GM12878 (cell line): ENCODE results near the gene OR2T35. TPM values are rescaled to one million over a fixed set of nuclear protein-coding genes. Genes with fewer than 3 reads are reported as not detected.

Experiments
- ATAC-seq: fragments of 200-7000 bp; cut with Tn5 transposase; 3 replicates; pipeline ENCODE4 v1.9.1; 2020; ENCODE audit warnings: mild to moderate bottlenecking, moderate library complexity
- BruUV-seq: library from RNA; stranded (reverse); fragments of 400-500 nt; replicated peaks from 2 replicates; lab custom pipeline; 2021; lab: Mats Ljungman, UMichigan
- CTCF ChIA-PET: fragments of 300-600 bp; sonication (Branson Sonifier 250); formaldehyde crosslinking; extraction: SDS; loops from one replicate; lab custom pipeline; 2021; ENCODE audit warnings: inconsistent platforms; lab: Yijun Ruan, JAX
- POLR2A ChIA-PET: fragments of 350-600 bp; formaldehyde crosslinking; extraction: SDS; loops from one replicate; lab custom pipeline; 2021; ENCODE audit warnings: inconsistent platforms; lab: Charles Lee
- RAD21 ChIA-PET: fragments of 300-600 bp; sonication (Branson Sonifier 250); formaldehyde crosslinking; loops from one replicate; lab custom pipeline; 2023; ENCODE audit warnings: antibody characterized with exemption; ENCODE audit not compliant: unreplicated experiment; lab: Charles Lee
- SMC1A ChIA-PET: fragments of 300-600 bp; sonication (Branson Sonifier 250); formaldehyde crosslinking; loops from one replicate; lab custom pipeline; 2023; ENCODE audit not compliant: unreplicated experiment, uncharacterized antibody; lab: Charles Lee
- DNase-seq: peaks from one replicate; pipeline ENCODE4 v3.0.0-alpha.2; 2011; ENCODE audit warnings: low read depth, low spot score
- FAIRE-seq: peaks from 3 replicates; lab custom pipeline; 2011; peaks lifted over from hg19 to GRCh38; lab: Jason Lieb, UNC
- H2AFZ ChIP-seq: 2 replicates; pipeline ENCODE4 v1.6.0; 2011; ENCODE audit warnings: low read depth, low read length, control low read depth; ENCODE audit not compliant: control insufficient read depth
- H3K27ac ChIP-seq: 2 replicates; pipeline ENCODE4 v1.5.1; 2011; ENCODE audit warnings: control low read depth; ENCODE audit not compliant: control insufficient read depth, insufficient read depth
- H3K27me3 ChIP-seq, 2 experiments: replicated peaks in 1 of 2; 2 replicates each; pipeline versions ENCODE4 v1.6.0 to v1.6.1; 2011; ENCODE audit warnings: low read length in 1 of 2; ENCODE audit not compliant: control insufficient read depth in 2 of 2, insufficient read depth in 2 of 2
- H3K36me3 ChIP-seq, 2 experiments: 2 replicates each; pipeline ENCODE4 v1.5.1; 2011; ENCODE audit warnings: low read length in 1 of 2; ENCODE audit not compliant: control insufficient read depth in 2 of 2, insufficient read depth in 2 of 2
- H3K4me1 ChIP-seq: 2 replicates; pipeline ENCODE4 v1.6.1; 2011; ENCODE audit warnings: mild to moderate bottlenecking, low read length, moderate library complexity, mixed read lengths; ENCODE audit not compliant: control insufficient read depth, insufficient read depth
- H3K4me2 ChIP-seq: 2 replicates; pipeline ENCODE4 v1.6.0; 2011; ENCODE audit warnings: control low read depth; ENCODE audit not compliant: control insufficient read depth, insufficient read depth
- H3K4me3 ChIP-seq: fragments of 200-600 bp; sonication (generic); 2 replicates; pipeline ENCODE4 v1.5.1; 2016
- H3K79me2 ChIP-seq: 2 replicates; pipeline ENCODE4 v1.6.0; 2011; ENCODE audit warnings: low read length; ENCODE audit not compliant: control insufficient read depth, insufficient read depth
- H3K9ac ChIP-seq: 2 replicates; pipeline ENCODE4 v1.8.0; 2011; ENCODE audit warnings: low read length, control low read depth, mixed read lengths; ENCODE audit not compliant: control insufficient read depth, insufficient read depth
- H3K9me3 ChIP-seq: replicated peaks from 3 replicates; pipeline ENCODE4 v1.5.1; 2011; ENCODE audit warnings: mild to moderate bottlenecking, low read length; ENCODE audit not compliant: control insufficient read depth, insufficient read depth
- H4K20me1 ChIP-seq: 2 replicates; pipeline ENCODE4 v1.6.0; 2011; ENCODE audit not compliant: control insufficient read depth, insufficient read depth
- BCL3 ChIP-seq: IDR thresholded peaks from 2 replicates; pipeline ENCODE4 v1.6.1; 2011; ENCODE audit warnings: borderline replicate concordance, low read depth, mild to moderate bottlenecking, moderate library complexity, low read length; ENCODE audit not compliant: insufficient read depth, poor library complexity, severe bottlenecking
- CHD1 ChIP-seq: IDR thresholded peaks from 2 replicates; pipeline ENCODE4 v1.6.1; 2012; ENCODE audit warnings: low read depth, low read length, improper control_type of control experiment
- HDAC2 ChIP-seq: fragments of 200-600 bp; sonication (generic); IDR thresholded peaks from 2 replicates; pipeline ENCODE4 v1.6.1; 2017
- IKZF1 ChIP-seq: fragments of 450-650 bp; conservative IDR thresholded peaks from 2 replicates; pipeline ENCODE4 v1.6.1; 2017; ENCODE audit warnings: antibody characterized with exemption, mild to moderate bottlenecking
- MXI1 ChIP-seq: fragments of 150-350 bp; IDR thresholded peaks from 2 replicates; pipeline ENCODE4 v1.6.1; 2011; ENCODE audit warnings: low read depth, mild to moderate bottlenecking, inconsistent platforms, low read length, improper control_type of control experiment
- NFXL1 ChIP-seq: fragments of 450-650 bp; IDR thresholded peaks from 2 replicates; pipeline ENCODE4 v1.6.1; 2017; ENCODE audit warnings: antibody characterized with exemption, mild to moderate bottlenecking, borderline replicate concordance
- NRF1 ChIP-seq: conservative IDR thresholded peaks from 2 replicates; pipeline ENCODE4 v1.6.1; 2011; ENCODE audit warnings: mild to moderate bottlenecking, low read depth, low read length, improper control_type of control experiment
- POLR2AphosphoS2 ChIP-seq: IDR thresholded peaks from 2 replicates; pipeline ENCODE4 v1.6.1; 2011; ENCODE audit warnings: low read depth, mild to moderate bottlenecking, low read length, improper control_type of control experiment, moderate library complexity
- POU2F2 ChIP-seq: IDR thresholded peaks from 3 replicates; pipeline ENCODE4 v1.6.1; 2011; ENCODE audit warnings: low read depth, mild to moderate bottlenecking, low read length, borderline replicate concordance
- SMARCA5 ChIP-seq: fragments of 450-650 bp; IDR thresholded peaks from 2 replicates; pipeline ENCODE4 v1.6.1; 2017; ENCODE audit warnings: mild to moderate bottlenecking
- STAT1 ChIP-seq: fragments of 450-650 bp; conservative IDR thresholded peaks from 2 replicates; pipeline ENCODE4 v1.6.1; 2014; ENCODE audit warnings: antibody characterized with exemption, mild to moderate bottlenecking
- TCF12 ChIP-seq: IDR thresholded peaks from 2 replicates; pipeline ENCODE4 v1.6.1; 2011; ENCODE audit warnings: low read depth, mild to moderate bottlenecking, low read length
- ZNF274 ChIP-seq: IDR thresholded peaks from one replicate; pipeline ENCODE4 v1.8.0; 2011; ENCODE audit not compliant: insufficient read length, insufficient read depth
- WGBS: methylation state at CpG from one replicate; pipeline ENCODE4 v1.1.6; 2016; ENCODE audit warnings: low lambda C conversion rate; ENCODE audit not compliant: insufficient replicate concordance, insufficient coverage; ENCODE audit errors: missing lambda C conversion rate; 5-methylcytosine and 5-hydroxymethylcytosine counted together
- in situ Hi-C: fragments of 300-500 bp; cut with MboI; formaldehyde crosslinking; loops from 9 replicates; pipeline ENCODE4 v1.14.3; 2018; ENCODE audit warnings: mixed read lengths
- intact Hi-C: fragments of 100-400 bp; cut with micrococcal nuclease; formaldehyde crosslinking; loops from one replicate; pipeline ENCODE4 v1.14.2; 2022; ENCODE audit not compliant: unreplicated experiment
- polyA plus RNA-seq, 11 experiments: library from polyadenylated mRNA; depleted of rRNA in 4 of 11; unstranded in 6 of 11; stranded (reverse) in 5 of 11; fragments of >200 nt; fragmentation: Nextera tagmentation in 4 of 11; fragmentation: Illumina TruSeq in 1 of 11; extraction: Ambion mirVana in 4 of 11; extraction: Trizol in 1 of 11; gene quantifications; 1 replicate in 1 of 11; 2 replicates in 10 of 11; pipeline versions ENCODE4 v1.2.1 to v1.2.3, GENCODE V29; 2011 to 2016; ENCODE audit warnings: inconsistent platforms in 2 of 11, missing spikeins in 2 of 11, low read depth in 1 of 11
- total RNA-seq, 4 experiments: library from RNA; depleted of rRNA in 3 of 4; stranded (reverse); fragments of >200 nt in 3 of 4; fragmentation: Illumina TruSeq in 1 of 4; extraction: Trizol in 1 of 4; gene quantifications; 2 replicates each; pipeline versions ENCODE4 v1.2.1 to v1.2.3, GENCODE V29; 2013 to 2021
- TF ChIP-seq, protein P1 (sequence below): fragments of 450-650 bp; IDR thresholded peaks from 2 replicates; pipeline ENCODE4 v1.6.1; 2016; ENCODE audit warnings: mild to moderate bottlenecking
- TF ChIP-seq, protein P2 (sequence below): IDR thresholded peaks from 2 replicates; pipeline ENCODE4 v1.6.1; 2012; ENCODE audit warnings: improper control_type of control experiment, low read depth, low read length; ENCODE audit not compliant: insufficient replicate concordance

OR2T35 gene
- total and polyA plus RNA-seq, 10 of the 15 experiments (the other 5 are each of a cell fraction or from before 2014, with no cell fraction given), result 0.03 to 0.89 (median 0.38) TPM; not detected in 2

- CTCF ChIA-PET, result no interaction called here
- WGBS, result no CpG with 5 or more reads among the region's 3 CpGs
- H3K27ac ChIP-seq, result no peak overlapping the region
- in situ Hi-C loops, result no loop called here
- SMC1A ChIA-PET, result no interaction called here
- no peak overlapping the region for H2AFZ ChIP-seq
- no peaks in the 10 kb centered on the region for H3K79me2 ChIP-seq
- no peaks in the 10 kb centered on the region for H3K27me3 ChIP-seq
- no peak for DNase-seq
- no peak overlapping the region for H3K4me3 ChIP-seq
- no peak overlapping the region for H3K4me2 ChIP-seq
- no peaks in the 10 kb centered on the region for H3K4me1 ChIP-seq
- no peak for FAIRE-seq
- TF ChIP-seq HDAC2 (no peak), NFXL1 (no peak), MXI1 (no peak), POU2F2 (no peak), CHD1 (no peak), BCL3 (no peak), POLR2AphosphoS2 (no peak), IKZF1 (no peak), NRF1 (no peak), ZNF274 (no peak), SMARCA5 (no peak), TCF12 (no peak), STAT1 (no peak)
- TF ChIP-seq, protein P1, sequence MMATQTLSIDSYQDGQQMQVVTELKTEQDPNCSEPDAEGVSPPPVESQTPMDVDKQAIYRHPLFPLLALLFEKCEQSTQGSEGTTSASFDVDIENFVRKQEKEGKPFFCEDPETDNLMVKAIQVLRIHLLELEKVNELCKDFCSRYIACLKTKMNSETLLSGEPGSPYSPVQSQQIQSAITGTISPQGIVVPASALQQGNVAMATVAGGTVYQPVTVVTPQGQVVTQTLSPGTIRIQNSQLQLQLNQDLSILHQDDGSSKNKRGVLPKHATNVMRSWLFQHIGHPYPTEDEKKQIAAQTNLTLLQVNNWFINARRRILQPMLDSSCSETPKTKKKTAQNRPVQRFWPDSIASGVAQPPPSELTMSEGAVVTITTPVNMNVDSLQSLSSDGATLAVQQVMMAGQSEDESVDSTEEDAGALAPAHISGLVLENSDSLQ, result no peak
- TF ChIP-seq, protein P2, sequence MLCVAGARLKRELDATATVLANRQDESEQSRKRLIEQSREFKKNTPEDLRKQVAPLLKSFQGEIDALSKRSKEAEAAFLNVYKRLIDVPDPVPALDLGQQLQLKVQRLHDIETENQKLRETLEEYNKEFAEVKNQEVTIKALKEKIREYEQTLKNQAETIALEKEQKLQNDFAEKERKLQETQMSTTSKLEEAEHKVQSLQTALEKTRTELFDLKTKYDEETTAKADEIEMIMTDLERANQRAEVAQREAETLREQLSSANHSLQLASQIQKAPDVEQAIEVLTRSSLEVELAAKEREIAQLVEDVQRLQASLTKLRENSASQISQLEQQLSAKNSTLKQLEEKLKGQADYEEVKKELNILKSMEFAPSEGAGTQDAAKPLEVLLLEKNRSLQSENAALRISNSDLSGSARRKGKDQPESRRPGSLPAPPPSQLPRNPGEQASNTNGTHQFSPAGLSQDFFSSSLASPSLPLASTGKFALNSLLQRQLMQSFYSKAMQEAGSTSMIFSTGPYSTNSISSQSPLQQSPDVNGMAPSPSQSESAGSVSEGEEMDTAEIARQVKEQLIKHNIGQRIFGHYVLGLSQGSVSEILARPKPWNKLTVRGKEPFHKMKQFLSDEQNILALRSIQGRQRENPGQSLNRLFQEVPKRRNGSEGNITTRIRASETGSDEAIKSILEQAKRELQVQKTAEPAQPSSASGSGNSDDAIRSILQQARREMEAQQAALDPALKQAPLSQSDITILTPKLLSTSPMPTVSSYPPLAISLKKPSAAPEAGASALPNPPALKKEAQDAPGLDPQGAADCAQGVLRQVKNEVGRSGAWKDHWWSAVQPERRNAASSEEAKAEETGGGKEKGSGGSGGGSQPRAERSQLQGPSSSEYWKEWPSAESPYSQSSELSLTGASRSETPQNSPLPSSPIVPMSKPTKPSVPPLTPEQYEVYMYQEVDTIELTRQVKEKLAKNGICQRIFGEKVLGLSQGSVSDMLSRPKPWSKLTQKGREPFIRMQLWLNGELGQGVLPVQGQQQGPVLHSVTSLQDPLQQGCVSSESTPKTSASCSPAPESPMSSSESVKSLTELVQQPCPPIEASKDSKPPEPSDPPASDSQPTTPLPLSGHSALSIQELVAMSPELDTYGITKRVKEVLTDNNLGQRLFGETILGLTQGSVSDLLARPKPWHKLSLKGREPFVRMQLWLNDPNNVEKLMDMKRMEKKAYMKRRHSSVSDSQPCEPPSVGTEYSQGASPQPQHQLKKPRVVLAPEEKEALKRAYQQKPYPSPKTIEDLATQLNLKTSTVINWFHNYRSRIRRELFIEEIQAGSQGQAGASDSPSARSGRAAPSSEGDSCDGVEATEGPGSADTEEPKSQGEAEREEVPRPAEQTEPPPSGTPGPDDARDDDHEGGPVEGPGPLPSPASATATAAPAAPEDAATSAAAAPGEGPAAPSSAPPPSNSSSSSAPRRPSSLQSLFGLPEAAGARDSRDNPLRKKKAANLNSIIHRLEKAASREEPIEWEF, result no peak
- no peaks in the 10 kb centered on the region for H3K9me3 ChIP-seq
- BruUV-seq, result no TSS peak
- H4K20me1 ChIP-seq, result no peaks in the 10 kb centered on the region
- no peak for ATAC-seq
- RAD21 ChIA-PET, result no interaction called here
- intact Hi-C loops, result no loop called here
- no peak overlapping the region for H3K9ac ChIP-seq
- POLR2A ChIA-PET, result no interaction called here
- H3K36me3 ChIP-seq, result no peaks in the 10 kb centered on the region
Observed at GRCh38 chr1:248589334-248589733, 55.7 kb downstream of the OR2T35 start.
